Measurements from ENCODE around the gene FOXG1. TPM values are rescaled to one million over a fixed set of nuclear protein-coding genes. Genes with fewer than 3 reads are reported as not detected.

FOXG1 gene
- not detected in 2 replicates for total RNA-seq

GRCh38 chr14:28766469-28766955 is at the start of gene FOXG1:
Gene FOXG1 (plus strand): TSS chr14:28766787. CDS start chr14:28767280, 493 bp downstream.

All from mesangial cell (primary cell).